Measurements from ENCODE around the gene ASTN2.

Gene ASTN2

GRCh38 chr9:116585204-116585603, 829.7 kb downstream of the ASTN2 start:
- no peak for DNase-seq

DNA sequence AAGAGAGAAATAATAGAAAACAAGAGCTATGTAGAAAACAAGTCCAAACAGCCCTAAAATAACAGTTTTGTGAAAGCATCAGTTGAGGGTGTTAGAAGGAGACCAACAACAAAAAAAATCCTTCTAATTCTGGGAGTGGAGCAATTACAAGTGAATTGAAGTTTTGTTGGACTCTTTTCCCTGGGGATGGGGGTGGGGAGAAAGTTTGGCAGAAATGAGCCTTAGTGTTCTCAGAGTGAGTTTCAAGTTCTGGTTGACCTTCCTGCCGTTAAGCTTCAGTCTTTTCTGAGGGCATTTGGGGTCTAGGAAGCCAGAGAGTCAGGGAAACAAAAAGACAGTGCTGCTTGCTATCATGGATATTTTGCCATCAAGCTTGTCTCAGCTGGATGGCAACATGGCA, 834.0 kb downstream of the ASTN2 start:
- DNase-seq: no peak

- DNase-seq: no peak
These were observed 838.5 kb downstream of the ASTN2 start for GRCh38 chr9:116576386-116576785.

DNA sequence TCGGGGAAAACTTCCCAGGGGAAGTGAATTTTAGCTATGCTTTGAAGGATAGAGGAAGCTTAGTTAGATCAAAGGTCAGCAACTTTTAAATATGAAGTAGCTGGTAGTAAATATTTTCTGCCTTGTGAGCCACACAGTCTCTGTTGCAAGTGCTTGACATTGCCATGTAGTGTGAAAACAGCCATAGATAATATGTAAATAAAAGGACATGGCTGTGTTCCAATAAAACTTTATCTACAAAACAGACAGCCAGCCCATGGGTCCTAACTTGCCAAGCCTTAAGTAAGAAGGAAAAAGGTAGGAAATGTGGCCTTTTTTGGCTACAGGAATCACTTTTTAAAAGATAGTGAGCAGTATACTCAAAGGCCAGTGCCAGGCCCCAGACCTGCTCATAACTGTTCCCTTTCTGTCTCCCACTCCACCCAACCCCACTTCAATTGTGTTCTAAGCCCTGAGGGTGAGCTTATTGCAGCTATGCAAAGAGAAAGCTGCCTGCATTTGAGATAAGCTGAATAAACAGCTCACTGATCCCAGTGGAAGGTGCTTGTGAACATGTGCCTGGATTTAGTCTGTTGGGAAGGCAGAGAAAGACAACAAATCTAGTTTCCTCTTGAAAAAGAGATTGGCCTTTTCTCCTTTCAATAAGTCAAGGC, 840.7 kb downstream of the ASTN2 start:
- DNase-seq: no peak

DNA sequence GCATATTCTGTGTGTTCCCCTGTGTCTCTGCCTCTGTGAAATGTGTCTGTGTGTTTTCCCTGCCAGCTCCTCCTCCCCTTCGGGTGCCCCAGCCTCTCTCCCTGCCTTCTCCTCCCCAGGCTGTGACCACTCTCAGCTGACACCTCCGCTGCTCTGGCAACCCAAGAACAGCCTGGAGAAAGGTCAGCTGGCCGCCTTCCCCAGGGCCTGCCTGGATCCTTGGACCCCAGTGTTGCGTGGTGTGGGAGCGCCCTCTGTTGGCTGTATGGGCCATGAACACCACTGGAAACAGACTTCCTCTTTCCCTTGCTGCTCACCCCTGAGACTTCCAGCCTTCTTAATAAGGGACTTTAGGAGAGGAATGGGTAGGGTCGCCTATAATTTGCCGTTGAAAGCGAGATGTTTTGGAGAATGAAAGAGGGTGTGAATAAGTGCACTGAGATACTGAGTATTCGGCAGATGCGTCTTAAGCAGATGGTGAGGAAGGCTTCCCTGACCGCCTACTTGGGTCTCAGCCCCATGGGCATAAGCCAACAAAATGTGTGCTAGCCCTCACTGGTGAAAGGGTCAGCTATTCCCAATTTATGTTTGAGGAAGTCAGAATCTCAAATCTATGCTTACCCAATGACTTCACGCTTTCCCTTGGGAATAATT, 842.6 kb downstream of the ASTN2 start:
- DNase-seq: peak; percentile 33

- DNase-seq: no peak
These were observed 845.7 kb downstream of the ASTN2 start for GRCh38 chr9:116569111-116569510.

GRCh38 chr9:116566677-116567488, 848.0 kb downstream of the ASTN2 start:
- DNase-seq: no peak

- DNase-seq: no peak
These were observed 848.9 kb downstream of the ASTN2 start for GRCh38 chr9:116565986-116566385.

DNA sequence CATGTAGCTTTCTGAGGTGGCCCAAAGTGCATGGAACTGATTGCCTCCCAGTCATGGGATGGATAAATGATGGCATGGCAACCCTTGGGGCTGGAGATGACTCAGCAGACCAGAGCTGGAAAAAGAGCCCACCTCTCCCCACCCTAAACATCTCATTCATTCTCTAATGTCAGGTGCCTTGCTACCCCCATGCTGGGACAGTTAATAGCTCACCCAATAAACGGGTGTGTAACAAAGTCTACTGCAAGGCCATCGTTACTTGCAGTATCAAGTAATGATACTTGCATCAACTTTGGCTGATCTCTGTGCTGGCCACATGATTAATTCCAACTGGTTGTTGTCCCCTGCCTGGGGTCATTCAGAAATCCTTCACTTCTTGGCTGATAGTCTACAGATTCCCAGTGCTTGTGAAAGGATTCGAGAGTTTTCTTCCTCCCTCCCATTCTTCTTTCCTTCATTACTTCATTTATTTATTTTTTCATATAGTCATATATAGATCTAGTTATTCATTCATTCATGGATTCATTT, 850.5 kb downstream of the ASTN2 start:
- no peak for DNase-seq

DNA sequence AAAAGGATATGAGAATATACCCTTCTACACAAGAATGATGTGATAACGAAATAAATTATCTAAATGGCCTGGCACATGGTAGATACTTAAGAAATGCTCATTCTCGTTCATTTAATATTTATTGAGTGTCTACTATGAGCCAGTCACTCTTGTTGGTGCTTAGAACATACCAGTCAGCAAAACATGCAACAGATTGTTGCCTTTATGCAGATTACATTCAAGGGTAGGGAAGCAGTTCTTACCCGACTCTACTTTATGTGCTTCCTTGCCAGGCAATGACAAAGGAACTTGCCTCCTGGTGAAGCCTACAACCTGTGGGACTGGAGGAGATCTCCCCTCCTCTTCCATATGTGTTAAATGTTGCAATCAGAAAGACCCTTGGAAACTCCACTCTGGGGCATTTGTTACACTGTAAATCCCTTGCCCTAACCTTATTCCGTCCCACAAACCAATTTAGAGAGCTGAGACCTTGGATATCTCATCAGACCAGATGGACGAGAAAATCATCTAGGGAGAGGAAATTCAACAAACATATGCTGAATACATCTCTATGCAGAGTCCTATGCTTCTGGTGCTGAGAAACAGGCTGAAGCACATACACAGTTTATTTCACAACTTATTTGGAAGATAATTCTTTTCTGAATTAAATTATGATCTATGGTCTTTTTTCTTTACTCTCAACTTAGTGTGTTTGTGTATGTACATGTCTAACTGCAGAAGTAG, 855.9 kb downstream of the ASTN2 start:
- DNase-seq: no peak

DNA sequence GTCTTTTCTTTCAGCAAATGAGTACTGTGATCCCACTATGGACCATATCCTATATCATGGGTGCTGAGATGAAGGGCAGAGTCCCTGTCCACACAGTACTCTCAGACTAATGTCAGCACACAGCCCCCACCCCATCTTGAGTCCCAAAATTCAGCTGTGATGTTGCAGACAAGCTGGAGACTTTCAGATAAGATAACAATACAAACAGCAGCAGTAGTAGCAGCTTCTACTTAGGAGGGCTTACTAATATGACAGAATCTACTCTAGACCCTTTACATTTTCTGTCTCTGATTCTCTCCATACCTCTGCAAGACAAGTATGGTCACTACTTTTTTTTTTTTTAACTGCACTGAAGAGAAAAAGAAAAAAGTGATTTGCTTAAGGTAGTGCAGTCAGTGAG, 856.8 kb downstream of the ASTN2 start:
- no peak for DNase-seq

GRCh38 chr9:116555556-116556155, 859.2 kb downstream of the ASTN2 start:
- DNase-seq: no peak

DNA sequence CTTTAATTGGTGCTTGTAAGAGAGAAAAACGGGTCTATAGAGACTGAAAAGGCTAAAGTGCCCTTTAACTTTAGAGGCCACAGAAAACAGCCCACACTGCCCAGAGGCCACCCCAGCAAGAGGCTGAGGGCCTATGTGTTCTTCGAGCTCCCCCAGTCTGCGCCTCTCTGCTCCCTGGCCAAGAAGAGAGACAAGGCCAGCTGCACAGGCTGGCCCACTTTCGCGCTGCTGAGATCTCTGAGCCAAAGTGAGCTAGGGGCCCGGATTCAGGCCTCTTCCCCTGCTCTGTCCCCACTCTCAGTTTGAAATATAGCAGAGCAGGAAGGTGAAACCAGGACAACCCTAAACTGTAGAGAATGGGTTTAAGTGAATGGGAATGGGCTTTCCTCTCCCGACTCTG, 859.7 kb downstream of the ASTN2 start:
- no peak for DNase-seq

DNA sequence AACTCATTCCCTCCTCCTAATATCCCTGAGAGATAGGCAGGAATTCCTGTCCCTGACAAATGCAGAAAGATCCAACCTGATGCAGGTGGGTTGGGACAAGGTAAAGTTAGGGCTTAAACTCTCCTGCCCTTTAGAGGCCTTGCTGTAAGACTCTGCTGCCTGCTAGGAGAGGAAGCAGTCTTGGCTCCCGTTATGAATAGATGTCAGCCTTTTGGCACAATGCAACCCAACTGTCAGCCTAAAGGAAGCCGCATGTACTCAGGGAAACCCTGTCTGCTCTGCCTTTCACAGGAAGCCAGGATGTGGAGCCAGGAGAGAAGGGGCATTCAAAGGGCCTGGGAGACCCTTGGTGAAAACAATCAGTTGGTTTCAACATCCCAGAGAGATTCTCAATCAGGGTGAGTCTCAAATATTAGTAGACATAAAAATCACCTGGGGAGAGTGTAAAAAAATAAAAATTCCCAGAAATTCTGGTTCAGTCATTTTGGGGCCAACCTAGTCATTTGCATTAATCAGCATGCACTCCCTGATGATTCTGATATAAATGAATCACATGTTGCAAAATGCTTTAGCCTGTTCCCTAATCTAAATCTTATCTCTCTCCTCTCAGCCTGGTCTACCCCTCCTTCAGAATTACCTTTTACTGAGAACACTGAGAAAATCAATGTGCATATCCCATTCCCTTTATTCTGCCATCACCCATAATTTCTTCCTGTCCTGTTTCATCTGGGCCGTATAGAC, 864.0 kb downstream of the ASTN2 start:
- DNase-seq: no peak

DNA sequence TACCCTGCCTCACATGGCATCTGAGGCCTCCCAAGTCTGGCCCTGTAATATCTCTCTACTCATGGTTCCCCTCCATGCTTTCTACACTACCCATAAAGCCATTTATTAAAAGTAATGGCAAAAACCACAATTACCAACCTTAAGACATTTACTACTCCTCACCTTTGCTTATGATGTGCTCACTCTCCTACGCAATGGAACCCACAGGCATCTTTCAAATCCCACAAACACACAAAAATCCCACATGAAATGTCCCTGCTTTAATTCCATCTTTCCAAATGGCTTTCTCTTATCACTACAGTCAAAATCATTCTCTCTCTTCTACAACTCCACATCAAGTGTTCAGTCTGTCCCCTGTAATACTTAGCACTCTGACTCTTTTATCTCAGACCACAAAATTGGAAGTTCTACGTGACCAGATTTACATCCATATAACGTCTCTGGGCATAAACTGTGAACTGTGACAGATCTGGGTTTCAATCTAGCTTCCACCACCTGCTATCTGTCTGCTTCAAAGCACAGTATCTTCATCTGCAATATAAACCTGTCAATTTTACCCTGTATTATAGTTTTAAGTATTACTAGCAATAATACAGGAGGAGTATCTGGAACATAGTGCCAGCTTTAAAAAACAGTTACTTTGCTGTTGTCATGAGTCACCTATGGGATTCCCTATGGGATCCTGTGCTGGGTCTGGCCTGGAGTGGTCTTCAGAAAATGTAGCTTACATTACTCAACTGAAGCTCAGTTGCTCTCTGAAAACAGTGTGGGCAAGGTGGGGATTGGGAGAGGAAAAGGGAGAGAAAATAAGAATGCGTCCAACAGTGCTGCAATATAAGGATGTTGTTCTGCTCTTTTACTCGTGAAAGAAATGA, 864.8 kb downstream of the ASTN2 start:
- no peak for DNase-seq

DNA sequence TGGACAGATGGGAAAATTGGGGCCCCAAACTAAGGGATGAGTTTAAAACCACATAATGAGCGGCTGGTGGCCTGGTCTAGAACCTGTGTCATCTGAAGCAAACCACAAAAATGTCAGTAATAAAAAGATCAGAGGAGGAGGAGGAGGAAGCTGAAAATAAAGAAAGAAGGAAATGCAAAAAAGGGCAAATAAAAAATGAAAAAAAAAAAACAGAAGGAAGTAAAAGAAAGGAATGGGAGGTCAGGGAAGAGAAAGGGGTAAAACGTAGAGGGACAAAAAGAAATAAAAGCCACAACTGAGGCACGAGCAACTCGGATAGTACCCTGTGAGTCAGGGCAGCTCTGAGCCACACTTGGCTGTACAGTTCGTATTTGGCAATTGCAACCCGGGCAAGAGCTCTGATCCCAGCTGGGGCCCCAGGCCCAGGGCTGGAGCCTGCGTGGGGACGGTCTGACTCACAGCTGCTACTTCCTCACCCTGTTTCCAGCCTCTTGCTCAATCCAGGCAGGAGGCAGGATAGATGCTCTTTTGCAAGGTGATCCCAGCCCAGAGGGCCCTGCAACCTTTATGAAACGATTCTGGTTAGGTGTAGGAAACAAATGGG, 865.7 kb downstream of the ASTN2 start:
- no peak for DNase-seq

DNA sequence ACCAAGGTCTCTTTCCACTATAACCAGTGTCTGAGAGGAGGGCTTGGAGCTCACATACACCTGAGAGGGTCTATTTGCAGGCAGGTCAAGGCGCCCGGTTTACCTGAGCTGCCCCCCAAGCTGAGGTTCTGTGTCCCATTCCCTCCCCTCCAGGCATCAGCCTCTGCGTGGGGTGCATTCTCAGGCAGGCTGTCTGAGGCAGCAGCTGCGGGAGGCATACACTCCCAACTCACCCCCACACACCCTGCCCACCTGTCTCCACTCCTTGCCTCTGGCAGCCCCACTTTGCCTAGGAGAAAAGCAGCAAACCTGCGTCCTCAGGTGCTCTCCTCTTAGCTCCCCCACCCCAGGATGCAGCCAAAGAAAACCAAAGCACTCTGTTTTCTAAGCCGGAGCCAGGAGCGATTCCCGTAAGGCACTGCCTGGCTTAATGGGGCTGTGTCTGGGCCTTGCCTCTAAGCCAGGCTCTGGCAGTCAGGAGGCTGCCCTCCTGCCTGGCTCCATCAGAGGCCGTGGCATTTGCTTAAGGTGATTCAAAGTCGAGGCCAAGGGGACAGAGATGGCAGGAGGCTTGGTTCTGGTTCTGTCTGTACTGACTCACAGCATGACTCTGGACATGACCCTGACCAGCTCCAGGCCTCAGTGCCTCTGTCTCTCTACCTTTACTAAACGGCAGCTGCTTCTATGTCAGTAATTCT, 867.0 kb downstream of the ASTN2 start:
- DNase-seq: no peak

DNA sequence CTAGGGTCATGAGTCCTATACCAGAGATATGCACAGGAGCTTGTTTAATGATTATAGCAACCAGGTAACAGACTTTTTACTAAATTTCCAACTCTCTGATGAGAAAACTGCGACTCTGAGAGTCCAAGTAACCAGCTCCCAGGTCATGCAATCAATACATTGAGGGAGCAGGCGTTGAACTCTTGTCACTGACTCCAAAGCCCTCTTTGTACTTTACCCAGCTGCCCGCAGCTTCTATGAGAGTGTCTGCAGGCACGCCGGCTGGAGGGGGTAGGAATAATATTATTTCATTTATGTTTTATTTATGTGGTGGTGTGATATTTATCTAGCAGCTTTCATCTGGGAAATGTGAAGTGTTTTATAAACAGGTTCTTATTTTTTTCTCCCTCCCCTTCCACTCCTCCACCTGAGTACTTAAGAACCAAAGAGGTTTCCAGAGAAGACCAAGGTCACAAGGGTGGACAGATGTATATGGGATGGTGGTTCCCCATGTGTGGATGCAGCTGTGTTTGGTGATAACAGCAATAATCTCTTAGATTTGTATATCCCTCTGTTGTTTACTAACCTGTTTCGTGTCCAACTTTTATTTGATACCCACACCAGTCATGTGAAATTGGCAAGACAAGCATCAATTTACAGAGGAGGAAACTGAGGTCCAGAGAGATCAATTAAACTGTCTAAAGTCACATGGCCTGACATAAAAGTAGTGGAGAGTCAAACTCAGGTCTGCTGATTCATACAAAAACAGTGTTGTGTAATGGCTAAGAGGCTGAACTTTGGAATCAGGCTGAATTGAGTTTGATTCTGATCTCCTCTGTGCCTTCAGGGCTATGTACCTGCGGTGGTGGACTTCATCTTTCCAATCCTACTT, 867.9 kb downstream of the ASTN2 start:
- DNase-seq: no peak

DNA sequence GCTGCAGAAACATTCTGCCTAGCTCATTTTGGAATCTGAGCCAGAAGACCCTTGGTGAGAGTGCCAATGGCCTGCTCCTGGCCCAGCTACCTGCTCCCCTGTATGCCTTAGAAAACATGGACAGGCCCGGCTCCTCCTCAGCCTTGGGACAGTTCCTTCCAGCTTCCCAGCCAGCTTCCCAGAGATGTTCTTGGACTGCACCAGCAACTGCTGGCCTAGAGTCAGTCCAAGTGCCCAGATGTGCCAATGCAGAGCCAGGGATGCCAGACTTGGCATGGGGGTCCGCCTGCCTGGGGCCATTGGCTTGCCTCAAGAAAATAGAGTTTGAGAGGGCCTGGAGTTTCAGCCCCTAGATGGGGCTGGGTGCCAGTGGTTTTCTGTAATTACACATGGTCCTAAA, 870.0 kb downstream of the ASTN2 start:
- no peak for DNase-seq

All from NCI-H1694 treated with DMSO at 0.1 percent for 48 hours (cell line).